GM23338 (cell line): ENCODE results near the gene RPGRIP1. TPM values are rescaled to one million over a fixed set of nuclear protein-coding genes. Genes with fewer than 3 reads are reported as not detected.
A peak's percentile ranks its signal among the peaks of the same experiment; 100 is the strongest.

ENCODE experiments used
- ATAC-seq: fragments of 200-7000 bp; cut with Tn5 transposase; 3 replicates; pipeline ENCODE4 v1.9.1; 2020
- DNase-seq: peaks from one replicate; pipeline ENCODE4 v3.0.0-alpha.2; 2015; ENCODE audit warnings: low spot score
- H2AFZ ChIP-seq: fragments of 200-600 bp; sonication (generic); 2 replicates; pipeline ENCODE4 v1.8.0; 2016; ENCODE audit warnings: antibody characterized with exemption, mild to moderate bottlenecking, moderate library complexity
- H3F3A ChIP-seq: fragments of 200-600 bp; sonication (generic); replicated peaks from 2 replicates; pipeline ENCODE4 v1.8.0; 2017; ENCODE audit warnings: antibody characterized with exemption, mixed run types, low read depth
- H3K27ac ChIP-seq: fragments of 200-600 bp; sonication (generic); 2 replicates; pipeline ENCODE4 v1.6.1; 2016; ENCODE audit warnings: low read depth
- H3K27me3 ChIP-seq: fragments of 200-600 bp; sonication (generic); 2 replicates; pipeline ENCODE4 v1.8.0; 2016; ENCODE audit warnings: mild to moderate bottlenecking, mixed run types, moderate library complexity; ENCODE audit not compliant: insufficient read depth
- H3K36me3 ChIP-seq: fragments of 200-600 bp; sonication (generic); 2 replicates; pipeline ENCODE4 v1.8.0; 2016; ENCODE audit warnings: mild to moderate bottlenecking; ENCODE audit not compliant: insufficient read depth
- H3K4me1 ChIP-seq: fragments of 200-600 bp; sonication (generic); 2 replicates; pipeline ENCODE4 v1.8.0; 2016; ENCODE audit warnings: mild to moderate bottlenecking, moderate library complexity; ENCODE audit not compliant: insufficient read depth
- H3K4me2 ChIP-seq: fragments of 200-600 bp; sonication (generic); 2 replicates; pipeline ENCODE4 v1.7.1; 2017; ENCODE audit warnings: mixed run types
- H3K4me3 ChIP-seq: fragments of 200-600 bp; sonication (generic); 2 replicates; pipeline ENCODE4 v1.6.1; 2016; ENCODE audit warnings: mixed run types
- H3K79me2 ChIP-seq: fragments of 200-600 bp; sonication (generic); replicated peaks from 2 replicates; pipeline ENCODE4 v1.8.0; 2017; ENCODE audit warnings: mild to moderate bottlenecking; ENCODE audit not compliant: insufficient read depth
- H3K9me2 ChIP-seq: fragments of 200-600 bp; sonication (generic); 2 replicates; pipeline ENCODE4 v1.8.0; 2017; ENCODE audit not compliant: insufficient read depth
- H4K20me1 ChIP-seq: fragments of 200-600 bp; sonication (generic); replicated peaks from 2 replicates; pipeline ENCODE4 v1.8.0; 2017; ENCODE audit warnings: mild to moderate bottlenecking; ENCODE audit not compliant: insufficient read depth
- H3K27ac Mint-ChIP-seq: 2 replicates; pipeline ENCODE4 v1.8.0; 2020; ENCODE audit warnings: inconsistent platforms, mild to moderate bottlenecking, moderate library complexity, mixed read lengths
- H3K27me3 Mint-ChIP-seq: 3 replicates; pipeline ENCODE4 v1.8.0; 2022; ENCODE audit warnings: low read depth, mild to moderate bottlenecking, moderate library complexity, mixed read lengths, inconsistent platforms; ENCODE audit not compliant: insufficient read depth, poor library complexity
- H3K36me3 Mint-ChIP-seq: 3 replicates; pipeline ENCODE4 v1.8.0; 2021; ENCODE audit warnings: low read depth, mild to moderate bottlenecking, inconsistent platforms, moderate library complexity, mixed read lengths
- H3K4me1 Mint-ChIP-seq: 3 replicates; pipeline ENCODE4 v1.8.0; 2020; ENCODE audit warnings: mild to moderate bottlenecking, inconsistent platforms, mixed read lengths
- H3K4me3 Mint-ChIP-seq: 3 replicates; pipeline ENCODE4 v1.8.0; 2021; ENCODE audit warnings: moderate library complexity, mild to moderate bottlenecking, inconsistent platforms, mixed read lengths
- H3K9me3 Mint-ChIP-seq: 3 replicates; pipeline ENCODE4 v1.8.0; 2020; ENCODE audit warnings: moderate library complexity, mild to moderate bottlenecking, inconsistent platforms, mixed read lengths
- CREB1 ChIP-seq: fragments of 250-450 bp; sonication (Bioruptor Pico); IDR thresholded peaks from 2 replicates; pipeline ENCODE4 v1.5.0; 2020; ENCODE audit warnings: low read depth, mild to moderate bottlenecking, moderate library complexity
- CTCF ChIP-seq, 2 experiments: fragments of 200-600 bp in 1 of 2; sonication (generic) in 1 of 2; conservative IDR thresholded peaks; 2 replicates each; pipeline versions ENCODE4 v1.5.1 to v1.6.1; 2016 to 2017; ENCODE audit warnings: antibody characterized with exemption in 2 of 2, low read depth in 2 of 2, mild to moderate bottlenecking in 2 of 2, moderate library complexity in 1 of 2
- ETS1 ChIP-seq: IDR thresholded peaks from 2 replicates; pipeline ENCODE4 v1.6.1; 2016; ENCODE audit warnings: antibody characterized with exemption
- EZH2 ChIP-seq: fragments of 200-600 bp; sonication (generic); IDR thresholded peaks from one replicate; pipeline ENCODE4 v1.8.0; 2017; ENCODE audit warnings: antibody characterized with exemption, mild to moderate bottlenecking, low read depth; ENCODE audit not compliant: unreplicated experiment
- EZH2phosphoT487 ChIP-seq: fragments of 200-600 bp; sonication (generic); IDR thresholded peaks from one replicate; pipeline ENCODE4 v1.8.1; 2018; ENCODE audit warnings: antibody characterized with exemption; ENCODE audit not compliant: unreplicated experiment
- JUNB ChIP-seq: IDR thresholded peaks from one replicate; pipeline ENCODE4 v1.6.1; 2016; ENCODE audit warnings: antibody characterized with exemption; ENCODE audit not compliant: unreplicated experiment
- NANOG ChIP-seq: IDR thresholded peaks from 2 replicates; pipeline ENCODE4 v1.6.1; 2016; ENCODE audit warnings: antibody characterized with exemption, borderline replicate concordance
- POLR2AphosphoS5 ChIP-seq: IDR thresholded peaks from 2 replicates; pipeline ENCODE4 v1.6.1; 2016; ENCODE audit warnings: antibody characterized with exemption, low read depth
- REST ChIP-seq: IDR thresholded peaks from one replicate; pipeline ENCODE4 v1.6.1; 2018; ENCODE audit warnings: antibody characterized with exemption; ENCODE audit not compliant: unreplicated experiment
- STAT1 ChIP-seq: IDR thresholded peaks from one replicate; pipeline ENCODE4 v1.6.1; 2016; ENCODE audit warnings: antibody characterized with exemption; ENCODE audit not compliant: unreplicated experiment
- ZNF114 ChIP-seq: fragments of 250-450 bp; sonication (Bioruptor Pico); IDR thresholded peaks from 2 replicates; pipeline ENCODE4 v1.5.0; 2020; ENCODE audit warnings: mild to moderate bottlenecking, moderate library complexity
- ZNF331 ChIP-seq: fragments of 250-450 bp; sonication (Bioruptor Pico); IDR thresholded peaks from 2 replicates; pipeline ENCODE4 v1.5.0; 2020; ENCODE audit warnings: low read depth, mild to moderate bottlenecking, moderate library complexity
- ZNF462 ChIP-seq: fragments of 250-450 bp; sonication (Bioruptor Pico); IDR thresholded peaks from 2 replicates; pipeline ENCODE4 v1.5.0; 2020; ENCODE audit warnings: mild to moderate bottlenecking, moderate library complexity
- polyA plus RNA-seq: library from polyadenylated mRNA; unstranded; fragments of >200 nt; fragmentation: Nextera tagmentation; extraction: Ambion mirVana; gene quantifications from 2 replicates; pipeline ENCODE4 v1.2.1, GENCODE V29; 2016
- total RNA-seq: library from RNA; depleted of rRNA; stranded (reverse); fragments of >200 nt; shearing (Covaris generic); gene quantifications from 2 replicates; pipeline ENCODE4 v1.2.3, GENCODE V29; 2014

Gene RPGRIP1
- total and polyA plus RNA-seq, 2 experiments from 2014 or later, result 0.24 to 1.6 TPM

- Histone ChIP-seq H3K9me2 (no peaks in the 10 kb centered on the region), H3K36me3 (peaks cover 67% of the 10 kb centered on the region), H4K20me1 (peaks cover 87% of the 10 kb centered on the region), H3K4me1 (peaks cover 43% of the 10 kb centered on the region), H3K4me3 (peak overlapping the region; percentile 24; the same call in 1 of the 2 replicates), H3F3A (peaks cover 18% of the 10 kb centered on the region), H3K4me2 (peak overlapping the region; percentile 40), H2AFZ (no peak overlapping the region), H3K27me3 (no peaks in the 10 kb centered on the region), H3K79me2 (peaks cover 100% of the 10 kb centered on the region), H3K27ac (no peak overlapping the region; the same call in 1 of the 2 replicates)
- peaks cover 72% of the 10 kb centered on the region for H3K4me1 Mint-ChIP-seq
- TF ChIP-seq EZH2 (no peak), STAT1 (no peak), ETS1 (no peak), ZNF331 (CRISPR knock-in tag) (no peak), REST (no peak), NANOG (no peak), ZNF462 (CRISPR knock-in tag) (no peak), ZNF114 (CRISPR knock-in tag) (no peak), JUNB (no peak), CTCF (conservative IDR thresholded peaks at IDR 0.05; ENCODE audit: low read depth in 2 of 2) (no peak), CREB1 (CRISPR knock-in tag) (no peak), POLR2AphosphoS5 (no peak), EZH2phosphoT487 (no peak)
- H3K36me3 Mint-ChIP-seq, result peaks cover 97% of the 10 kb centered on the region
- ATAC-seq (no peak), DNase-seq (no peak)
- H3K27ac Mint-ChIP-seq, result peak overlapping the region; percentile 56
- peak overlapping the region; percentile 100 for H3K4me3 Mint-ChIP-seq
- H3K9me3 Mint-ChIP-seq, result no peaks in the 10 kb centered on the region
- peaks cover 9% of the 10 kb centered on the region for H3K27me3 Mint-ChIP-seq
These were observed 17.5 kb upstream of the RPGRIP1 start for GRCh38 chr14:21262410-21262809.
